Astrocyte (in vitro differentiated cells and primary cell): Measurements from ENCODE around the gene ENOX2. TPM values are rescaled to one million over a fixed set of nuclear protein-coding genes. Genes with fewer than 3 reads are reported as not detected.

Experiments
- DNase-seq: peaks from one replicate; pipeline ENCODE4 v3.0.0-alpha.2; 2010; ENCODE audit warnings: low read depth
- FAIRE-seq: peaks from 2 replicates; lab custom pipeline; 2011; peaks lifted over from hg19 to GRCh38; lab: Jason Lieb, UNC
- H2AFZ ChIP-seq: 2 replicates; pipeline ENCODE4 v1.6.0; 2012; ENCODE audit warnings: low read depth, low read length, inconsistent platforms
- H3K27ac ChIP-seq: 2 replicates; pipeline ENCODE4 v1.5.1; 2011; ENCODE audit warnings: low read depth, low read length, inconsistent platforms
- H3K27me3 ChIP-seq: 2 replicates; pipeline ENCODE4 v1.6.0; 2011; ENCODE audit warnings: low read length, inconsistent platforms; ENCODE audit not compliant: insufficient read depth
- H3K36me3 ChIP-seq: 2 replicates; pipeline ENCODE4 v1.5.1; 2011; ENCODE audit warnings: low read length, inconsistent platforms; ENCODE audit not compliant: insufficient read depth
- H3K4me1 ChIP-seq: 2 replicates; pipeline ENCODE4 v1.5.1; 2011; ENCODE audit warnings: low read length, inconsistent platforms; ENCODE audit not compliant: insufficient read depth
- H3K4me2 ChIP-seq: 2 replicates; pipeline ENCODE4 v1.6.0; 2012; ENCODE audit warnings: low read length, inconsistent platforms
- H3K4me3 ChIP-seq: 2 replicates; pipeline ENCODE4 v1.5.1; 2011; ENCODE audit warnings: low read depth, mild to moderate bottlenecking, low read length, inconsistent platforms; ENCODE audit not compliant: insufficient read depth
- H3K79me2 ChIP-seq: 2 replicates; pipeline ENCODE4 v1.6.0; 2012; ENCODE audit warnings: mild to moderate bottlenecking, low read length, inconsistent platforms; ENCODE audit not compliant: insufficient read depth
- H3K9ac ChIP-seq: 2 replicates; pipeline ENCODE4 v1.6.0; 2012; ENCODE audit warnings: mild to moderate bottlenecking, low read length, inconsistent platforms
- H3K9me3 ChIP-seq: 2 replicates; pipeline ENCODE4 v1.5.1; 2012; ENCODE audit warnings: low read depth, mild to moderate bottlenecking, low read length, inconsistent platforms; ENCODE audit not compliant: insufficient read depth
- H4K20me1 ChIP-seq: 2 replicates; pipeline ENCODE4 v1.6.0; 2012; ENCODE audit warnings: low read length, inconsistent platforms; ENCODE audit not compliant: insufficient read depth
- H3K27ac Mint-ChIP-seq: one replicate; pipeline ENCODE4 v1.8.0; 2021; ENCODE audit warnings: mild to moderate bottlenecking, mixed read lengths; ENCODE audit not compliant: unreplicated experiment
- H3K27me3 Mint-ChIP-seq: one replicate; pipeline ENCODE4 v1.8.0; 2021; ENCODE audit warnings: low read depth, mixed read lengths; ENCODE audit not compliant: unreplicated experiment
- H3K36me3 Mint-ChIP-seq: one replicate; pipeline ENCODE4 v1.8.0; 2021; ENCODE audit warnings: low read depth, mixed read lengths; ENCODE audit not compliant: unreplicated experiment
- H3K4me1 Mint-ChIP-seq: one replicate; pipeline ENCODE4 v1.8.0; 2021; ENCODE audit warnings: low read depth, mixed read lengths; ENCODE audit not compliant: unreplicated experiment
- H3K4me3 Mint-ChIP-seq: one replicate; pipeline ENCODE4 v1.8.0; 2021; ENCODE audit warnings: mild to moderate bottlenecking, moderate library complexity, mixed read lengths; ENCODE audit not compliant: unreplicated experiment
- H3K9me3 Mint-ChIP-seq: one replicate; pipeline ENCODE4 v1.8.0; 2021; ENCODE audit warnings: mild to moderate bottlenecking, mixed read lengths; ENCODE audit not compliant: unreplicated experiment
- CTCF ChIP-seq: IDR thresholded peaks from 2 replicates; pipeline ENCODE4 v1.5.1; 2011; ENCODE audit warnings: low read depth, mild to moderate bottlenecking, inconsistent platforms, low read length, moderate library complexity; ENCODE audit not compliant: insufficient read depth
- EZH2 ChIP-seq: IDR thresholded peaks from 2 replicates; pipeline ENCODE4 v1.6.1; 2012; ENCODE audit warnings: mild to moderate bottlenecking, low read length, inconsistent platforms; ENCODE audit not compliant: insufficient read depth
- total RNA-seq: library from RNA; stranded (reverse); gene quantifications from 2 replicates; pipeline ENCODE4 v1.2.1, GENCODE V29; 2021

Gene ENOX2
- total RNA-seq, 1 donor from 2014 or later = 9.4 TPM

- no peak overlapping the region for H3K27ac Mint-ChIP-seq
- H3K36me3 Mint-ChIP-seq = no peaks in the 10 kb centered on the region
- Histone ChIP-seq H3K4me1 (no peaks in the 10 kb centered on the region), H3K79me2 (no peaks in the 10 kb centered on the region), H3K9ac (no peak overlapping the region), H3K36me3 (no peaks in the 10 kb centered on the region), H4K20me1 (no peaks in the 10 kb centered on the region), H3K27me3 (no peaks in the 10 kb centered on the region), H3K4me3 (no peak overlapping the region), H2AFZ (no peak overlapping the region), H3K27ac (no peak overlapping the region), H3K4me2 (no peak overlapping the region), H3K9me3 (no peaks in the 10 kb centered on the region)
- no peak for FAIRE-seq
- TF ChIP-seq CTCF = no peak
- TF ChIP-seq EZH2 = no peak
- H3K9me3 Mint-ChIP-seq = no peaks in the 10 kb centered on the region
- no peak overlapping the region for H3K4me3 Mint-ChIP-seq
- DNase-seq = no peak
- H3K4me1 Mint-ChIP-seq = peaks cover 4% of the 10 kb centered on the region
- no peaks in the 10 kb centered on the region for H3K27me3 Mint-ChIP-seq
Observed at GRCh38 chrX:130636277-130636676, 266.7 kb downstream of the ENOX2 start.

- TF ChIP-seq CTCF = no peak
- no peak for TF ChIP-seq EZH2
- H3K4me1 Mint-ChIP-seq = peaks cover 2% of the 10 kb centered on the region
- Histone ChIP-seq H3K9me3 (no peaks in the 10 kb centered on the region), H4K20me1 (no peaks in the 10 kb centered on the region), H3K4me1 (no peaks in the 10 kb centered on the region), H2AFZ (no peak overlapping the region), H3K4me3 (no peak overlapping the region), H3K27me3 (no peaks in the 10 kb centered on the region), H3K4me2 (no peak overlapping the region), H3K9ac (no peak overlapping the region), H3K36me3 (no peaks in the 10 kb centered on the region), H3K27ac (no peak overlapping the region), H3K79me2 (no peaks in the 10 kb centered on the region)
- FAIRE-seq = peak; percentile 86
- H3K27ac Mint-ChIP-seq = no peak overlapping the region
- no peaks in the 10 kb centered on the region for H3K27me3 Mint-ChIP-seq
- DNase-seq = no peak
- no peak overlapping the region for H3K4me3 Mint-ChIP-seq
- H3K36me3 Mint-ChIP-seq = no peaks in the 10 kb centered on the region
- no peaks in the 10 kb centered on the region for H3K9me3 Mint-ChIP-seq
Observed at GRCh38 chrX:130631011-130631410, 272.0 kb downstream of the ENOX2 start.

- no peak overlapping the region for H3K27ac Mint-ChIP-seq
- no peak overlapping the region for H3K27ac ChIP-seq
- no peaks in the 10 kb centered on the region for H3K36me3 ChIP-seq
- no peaks in the 10 kb centered on the region for H3K9me3 Mint-ChIP-seq
- H3K4me1 Mint-ChIP-seq = peaks cover 2% of the 10 kb centered on the region
- no peaks in the 10 kb centered on the region for H4K20me1 ChIP-seq
- no peak overlapping the region for H3K4me3 Mint-ChIP-seq
- H3K79me2 ChIP-seq = no peaks in the 10 kb centered on the region
- H3K9me3 ChIP-seq = no peaks in the 10 kb centered on the region
- no peaks in the 10 kb centered on the region for H3K27me3 Mint-ChIP-seq
- no peaks in the 10 kb centered on the region for H3K36me3 Mint-ChIP-seq
- H3K4me3 ChIP-seq = no peak overlapping the region
- TF ChIP-seq CTCF = no peak
- TF ChIP-seq EZH2 = no peak
- no peak overlapping the region for H3K4me2 ChIP-seq
- no peak overlapping the region for H2AFZ ChIP-seq
- no peaks in the 10 kb centered on the region for H3K27me3 ChIP-seq
- H3K9ac ChIP-seq = no peak overlapping the region
- FAIRE-seq (peak; percentile 13), DNase-seq (no peak)
- H3K4me1 ChIP-seq = no peaks in the 10 kb centered on the region
Observed at GRCh38 chrX:130628516-130628915, 274.5 kb downstream of the ENOX2 start.
